HG03354 (cell line): ENCODE measurements around the gene DQX1.
"Not testable (repeated sequence)": the region's sequence is repeated elsewhere in the genome, so short reads cannot be mapped to it uniquely, and the experiment has no call there.

Experiments used
- ATAC-seq: cut with Tn5 transposase; IDR thresholded peaks from one replicate; pipeline ENCODE4 v1.9.1; 2021; ENCODE audit warnings: mild to moderate bottlenecking; ENCODE audit not compliant: unreplicated experiment, poor library complexity, severe bottlenecking

DQX1 gene

DNA sequence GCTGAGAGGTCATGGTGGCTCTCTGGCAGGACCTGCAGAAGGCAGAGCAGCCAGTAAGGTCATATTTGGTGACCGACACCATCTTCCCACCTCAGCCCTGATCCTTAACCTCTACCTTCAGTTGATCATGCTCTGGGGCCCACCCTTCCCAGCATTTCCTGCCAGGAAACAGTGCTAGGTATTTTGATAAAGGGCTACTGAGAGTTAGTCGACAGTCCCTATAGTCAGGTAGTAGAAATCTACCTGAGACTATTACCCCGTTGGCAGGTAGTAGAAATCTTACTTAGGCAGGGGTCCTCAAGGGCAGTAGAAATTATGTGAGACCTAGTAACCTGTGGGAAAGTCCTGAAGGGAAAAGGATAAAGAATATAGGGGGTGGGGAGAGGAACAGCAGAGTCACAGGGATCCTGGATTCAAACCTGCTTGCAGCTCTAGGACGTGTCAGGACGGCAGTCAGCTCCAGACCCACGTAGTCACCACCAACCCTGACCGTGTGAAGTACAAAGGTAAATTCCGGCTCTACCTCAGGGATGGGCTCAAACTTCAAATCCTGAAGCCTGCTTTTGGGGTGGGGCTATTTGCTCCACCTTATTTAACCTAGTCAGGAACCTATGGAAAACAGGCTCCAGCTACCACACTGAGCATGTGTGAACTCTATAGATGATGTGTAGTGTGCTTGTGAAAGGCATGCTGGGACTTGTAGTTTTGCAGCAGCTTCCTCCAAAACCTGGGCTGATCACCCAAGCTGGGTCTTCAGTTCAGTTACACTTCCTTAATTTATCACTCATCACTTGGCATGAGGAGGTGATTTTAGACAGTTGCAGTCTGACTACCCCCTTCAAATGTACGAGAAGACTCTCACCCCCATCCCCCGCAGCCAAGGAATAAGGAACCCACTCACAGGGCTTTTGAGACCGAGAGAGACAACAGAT is at the start of gene DQX1:
DQX1 (minus strand) TSS at position 515 of the 932 bp plus-strand sequence; CDS start at position 13, 502 bp downstream.
- no peak for ATAC-seq

GRCh38 chr2:74575320-74575719 is 49.3 kb upstream of the DQX1 start:
- no peak for ATAC-seq

GRCh38 chr2:74573747-74574562 is 47.9 kb upstream of the DQX1 start:
- peak; percentile 40 for ATAC-seq

- ATAC-seq = no peak
Measured at GRCh38 chr2:74572178-74572925, 46.3 kb upstream of the DQX1 start.

DNA sequence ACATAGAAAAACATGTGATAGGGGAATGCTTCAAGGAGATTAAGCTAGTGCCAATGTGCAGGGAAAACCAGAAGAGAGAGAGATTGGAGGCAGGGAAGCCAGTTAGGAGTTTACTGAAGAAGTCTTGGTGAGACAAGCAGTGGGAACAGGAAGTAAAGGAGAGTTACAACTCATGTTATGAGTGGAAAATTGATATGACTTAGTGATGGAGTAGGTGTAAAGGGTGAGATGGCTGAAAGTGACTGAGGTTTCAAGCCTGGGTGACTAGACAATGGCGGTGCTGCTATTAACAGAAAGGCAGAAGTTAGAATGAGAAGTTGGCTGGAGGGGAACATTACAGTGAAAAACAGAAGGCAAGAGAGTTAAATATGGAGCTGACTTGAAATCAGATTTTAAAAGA is 45.0 kb upstream of the DQX1 start:
- peak; percentile 79 for ATAC-seq

DNA sequence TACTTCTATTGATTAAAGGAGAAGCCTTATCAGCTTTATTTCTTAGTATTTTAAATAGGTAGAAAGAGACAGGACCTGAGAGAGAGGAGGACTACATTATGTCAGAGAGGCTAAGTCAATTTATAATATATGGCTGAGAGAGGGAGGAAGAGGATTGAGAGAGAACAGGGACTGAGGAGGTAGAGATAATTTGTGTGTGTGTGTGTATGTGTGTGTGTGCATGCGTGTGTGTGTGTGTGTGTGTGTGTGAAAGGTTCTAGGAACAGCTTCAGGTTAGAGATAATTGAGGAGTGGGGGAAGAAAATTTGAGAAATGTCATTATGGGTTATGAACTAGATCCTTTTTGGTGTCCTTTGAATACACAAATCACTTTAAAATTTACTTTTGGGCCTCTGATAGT is 43.7 kb upstream of the DQX1 start:
- ATAC-seq = no peak

DNA sequence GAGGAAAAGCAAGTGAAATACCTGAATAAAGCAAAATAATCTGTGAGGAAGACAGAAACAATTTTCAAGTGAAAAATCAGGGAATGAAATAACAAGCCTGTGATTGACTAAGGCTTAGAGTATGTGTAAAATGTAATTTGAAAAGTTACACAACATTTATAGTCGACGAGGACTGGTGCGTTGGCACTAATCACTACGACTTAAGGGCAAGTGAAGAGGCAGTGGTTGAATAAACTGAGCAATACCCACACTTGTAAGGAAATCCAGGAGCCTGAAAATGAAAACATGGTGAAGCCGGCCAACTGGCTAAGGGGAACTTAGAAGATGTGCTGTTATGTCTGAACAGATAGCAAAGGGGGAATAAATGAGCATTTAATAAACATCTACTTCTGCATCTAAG is 41.9 kb upstream of the DQX1 start:
- ATAC-seq = no peak

GRCh38 chr2:74566754-74567085 is 40.7 kb upstream of the DQX1 start:
- ATAC-seq = no peak

- no peak for ATAC-seq
Measured at GRCh38 chr2:74566076-74566753, 40.2 kb upstream of the DQX1 start.

DNA sequence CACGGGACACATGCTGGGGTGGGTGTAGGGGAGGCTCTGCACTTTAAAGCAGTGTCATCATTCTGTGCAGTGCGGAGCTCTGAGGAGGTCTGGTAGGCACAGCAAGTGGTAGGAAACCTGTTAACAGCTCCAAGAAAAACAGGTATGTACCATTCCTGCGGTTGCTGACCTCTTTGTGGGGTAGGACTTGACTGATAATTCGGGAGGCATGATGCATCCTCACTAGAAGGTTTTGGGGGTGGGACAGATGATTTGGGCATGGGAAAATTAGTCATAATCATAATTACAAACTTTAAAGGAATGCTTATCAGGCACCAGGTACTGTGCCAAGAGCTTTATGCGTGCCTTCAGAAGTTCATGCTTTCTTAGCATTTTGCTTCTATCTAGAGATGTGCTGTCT is 38.2 kb upstream of the DQX1 start:
- ATAC-seq = no peak

DNA sequence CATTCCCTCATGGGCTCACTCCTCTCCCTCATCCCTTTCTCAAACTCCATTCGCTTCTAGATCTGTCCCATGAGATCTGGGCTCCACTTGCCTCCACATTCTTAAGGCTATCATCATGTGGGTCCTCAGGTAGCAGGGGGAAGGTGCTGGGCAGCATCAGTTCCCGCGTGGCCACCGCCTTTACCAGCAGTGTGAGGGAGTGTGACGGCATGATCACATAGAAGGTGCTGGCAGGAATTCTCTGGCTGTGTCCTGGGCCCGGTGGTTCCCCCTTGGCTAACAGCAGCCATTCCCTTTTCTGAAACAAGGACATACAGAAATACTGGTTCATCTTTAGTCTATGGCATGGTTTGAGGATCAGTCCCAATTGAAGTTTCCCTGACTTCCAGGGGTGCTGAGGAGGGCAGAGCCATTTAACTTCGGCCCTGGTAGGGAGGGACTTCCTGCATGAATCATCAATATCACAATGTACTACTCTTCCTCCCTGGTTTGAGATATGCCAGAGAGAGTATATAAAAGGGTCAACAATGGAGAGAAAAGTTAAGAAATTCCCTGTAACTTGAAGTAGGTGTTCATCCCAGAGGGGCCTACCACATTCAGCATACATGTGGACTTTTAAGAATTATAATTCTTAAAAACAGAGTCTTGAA is 36.2 kb upstream of the DQX1 start:
- no peak for ATAC-seq

DNA sequence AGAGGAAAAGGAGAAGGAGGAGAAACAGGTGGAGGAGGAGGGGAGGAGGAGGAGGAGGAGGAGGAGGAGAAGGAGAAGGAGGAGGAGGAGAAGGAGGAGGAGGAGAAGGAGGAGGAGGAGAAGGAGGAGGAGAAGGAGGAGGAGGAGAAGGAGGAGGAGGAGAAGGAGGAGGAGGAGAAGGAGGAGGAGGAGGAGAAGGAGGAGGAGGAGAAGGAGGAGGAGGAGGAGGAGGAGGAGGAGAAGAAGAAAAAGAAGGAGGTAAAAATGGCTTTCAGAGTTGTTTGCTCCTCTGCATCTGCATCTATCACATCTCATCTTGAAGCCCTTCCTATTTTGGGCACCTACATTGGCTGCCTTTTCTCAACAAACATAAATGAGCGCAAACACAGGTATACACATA is 35.0 kb upstream of the DQX1 start:
- not testable (repeated sequence) for ATAC-seq

DNA sequence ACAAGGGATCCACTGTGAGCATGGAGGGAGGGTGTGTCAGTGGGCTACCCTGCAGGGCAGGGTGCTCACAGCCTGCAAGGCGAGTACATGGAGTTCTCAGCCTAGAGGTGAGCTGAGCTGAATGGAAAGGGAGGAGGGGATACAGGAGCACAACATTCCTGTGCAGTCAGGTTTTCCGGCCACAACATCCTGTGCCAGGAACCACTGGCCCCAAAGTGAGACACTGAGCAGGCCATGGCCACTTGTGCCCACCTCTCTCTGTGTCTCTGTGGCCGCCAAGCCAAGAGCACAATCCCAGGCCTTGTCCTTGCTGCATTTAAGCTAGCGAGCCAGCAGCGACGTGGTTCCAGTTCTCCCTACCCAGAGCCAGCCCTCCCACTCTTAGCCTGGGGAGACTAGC is 34.6 kb upstream of the DQX1 start:
- ATAC-seq = no peak

- no peak for ATAC-seq
Measured at GRCh38 chr2:74559912-74560311, 33.9 kb upstream of the DQX1 start.

DNA sequence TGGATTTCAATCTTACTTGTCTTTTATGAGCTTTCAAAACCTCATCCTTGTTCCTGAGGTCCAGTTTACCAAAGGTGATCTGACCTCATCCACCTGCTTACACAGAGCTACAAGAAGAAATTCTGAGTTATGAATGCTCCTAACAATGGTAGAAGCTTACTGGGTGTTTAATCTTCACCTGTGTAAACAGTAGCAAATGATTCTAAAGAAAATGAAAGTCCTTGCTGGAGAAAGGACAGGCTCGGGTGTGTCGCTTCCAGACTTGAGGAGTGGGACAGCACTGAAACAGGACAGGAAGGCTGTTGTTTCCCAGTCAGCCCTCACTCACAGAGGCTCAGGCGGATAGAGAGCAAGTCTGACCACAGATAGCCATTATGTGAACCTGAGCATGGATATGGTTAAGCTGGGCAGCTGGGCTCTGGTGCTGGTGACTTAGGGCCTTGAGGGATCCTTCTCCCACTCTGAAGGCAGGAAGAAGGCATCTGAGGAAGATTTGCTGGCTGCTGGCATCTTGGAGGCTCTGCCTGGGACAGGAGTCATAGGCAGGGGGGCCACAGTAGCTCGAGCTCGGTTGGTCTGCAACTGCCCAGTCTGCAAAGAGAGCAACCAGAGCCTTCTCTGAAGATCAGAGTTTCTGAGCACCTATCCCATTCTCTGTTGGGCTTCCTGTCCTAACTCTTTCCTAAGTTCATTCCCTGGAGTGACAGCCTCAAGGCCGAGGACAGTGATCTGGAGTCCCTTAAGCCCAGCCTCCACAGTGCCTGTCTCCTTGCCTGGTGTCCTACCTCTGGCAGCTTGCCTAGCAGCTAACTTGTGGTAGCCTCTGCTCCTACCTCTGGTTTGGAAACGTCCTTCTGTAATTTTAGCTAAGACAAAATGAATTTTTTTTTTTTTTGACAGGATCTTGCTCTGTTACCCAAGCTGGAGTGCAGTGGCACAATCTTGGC is 32.5 kb upstream of the DQX1 start:
- ATAC-seq = no peak

- no peak for ATAC-seq
Measured at GRCh38 chr2:74556831-74557370, 30.9 kb upstream of the DQX1 start.

GRCh38 chr2:74556159-74556558 is 30.1 kb upstream of the DQX1 start:
- no peak for ATAC-seq

DNA sequence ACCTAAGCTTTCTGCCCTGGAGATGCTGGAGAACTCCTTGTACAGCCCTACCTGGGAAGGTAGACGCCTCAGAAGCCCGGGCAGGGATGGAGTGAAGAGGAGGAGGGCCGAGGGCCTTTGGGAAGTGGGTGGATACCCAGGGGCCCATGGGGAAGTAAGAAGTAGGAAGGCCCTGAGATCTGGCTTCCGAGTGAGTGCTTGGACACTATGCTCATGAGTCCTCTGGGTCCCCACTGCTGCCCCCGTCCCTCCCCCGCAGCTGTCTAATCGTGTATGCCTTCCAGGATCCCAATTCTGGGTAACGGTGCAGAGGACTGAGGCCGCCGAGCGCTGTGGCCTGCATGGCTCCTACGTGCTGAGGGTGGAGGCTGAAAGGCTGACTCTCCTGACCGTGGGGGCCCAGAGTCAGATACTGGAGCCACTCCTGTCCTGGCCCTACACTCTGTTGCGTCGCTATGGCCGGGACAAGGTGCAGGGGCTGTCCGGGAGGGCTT is 29.6 kb upstream of the DQX1 start:
- ATAC-seq = no peak
